Measurements from ENCODE around the gene WDPCP.
"Not testable (repeated sequence)": the region's sequence is repeated elsewhere in the genome, so short reads cannot be mapped to it uniquely, and the experiment has no call there.

The WDPCP gene

GRCh38 chr2:63093502-63093901, 494.8 kb downstream of the WDPCP start:
- no peak for DNase-seq

GRCh38 chr2:63092857-63093256, 495.4 kb downstream of the WDPCP start:
- no peak for DNase-seq

DNA sequence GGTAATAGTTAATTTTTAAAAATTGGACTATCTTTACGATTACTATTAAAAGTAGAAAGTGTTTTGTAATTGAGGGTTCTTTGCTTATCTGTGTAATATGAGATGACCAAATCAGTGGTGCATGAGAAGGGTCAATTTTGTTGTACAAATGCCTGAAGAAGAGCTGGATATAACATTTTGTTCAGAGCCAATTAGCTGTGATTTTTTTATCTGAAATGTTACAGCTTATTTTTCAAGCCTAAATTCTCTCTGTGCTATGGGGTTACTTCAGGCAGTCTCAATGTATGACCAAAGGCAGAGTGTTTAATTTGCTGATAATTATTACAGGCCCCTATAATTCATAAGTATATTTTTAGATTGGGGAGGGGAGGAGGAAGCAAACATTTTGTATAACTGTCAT, 495.9 kb downstream of the WDPCP start:
- no peak for DNase-seq

- DNase-seq, result no peak
Measured at GRCh38 chr2:63086687-63087086, 501.6 kb downstream of the WDPCP start.

- no peak for DNase-seq
Measured at GRCh38 chr2:63081404-63081803, 506.9 kb downstream of the WDPCP start.

DNA sequence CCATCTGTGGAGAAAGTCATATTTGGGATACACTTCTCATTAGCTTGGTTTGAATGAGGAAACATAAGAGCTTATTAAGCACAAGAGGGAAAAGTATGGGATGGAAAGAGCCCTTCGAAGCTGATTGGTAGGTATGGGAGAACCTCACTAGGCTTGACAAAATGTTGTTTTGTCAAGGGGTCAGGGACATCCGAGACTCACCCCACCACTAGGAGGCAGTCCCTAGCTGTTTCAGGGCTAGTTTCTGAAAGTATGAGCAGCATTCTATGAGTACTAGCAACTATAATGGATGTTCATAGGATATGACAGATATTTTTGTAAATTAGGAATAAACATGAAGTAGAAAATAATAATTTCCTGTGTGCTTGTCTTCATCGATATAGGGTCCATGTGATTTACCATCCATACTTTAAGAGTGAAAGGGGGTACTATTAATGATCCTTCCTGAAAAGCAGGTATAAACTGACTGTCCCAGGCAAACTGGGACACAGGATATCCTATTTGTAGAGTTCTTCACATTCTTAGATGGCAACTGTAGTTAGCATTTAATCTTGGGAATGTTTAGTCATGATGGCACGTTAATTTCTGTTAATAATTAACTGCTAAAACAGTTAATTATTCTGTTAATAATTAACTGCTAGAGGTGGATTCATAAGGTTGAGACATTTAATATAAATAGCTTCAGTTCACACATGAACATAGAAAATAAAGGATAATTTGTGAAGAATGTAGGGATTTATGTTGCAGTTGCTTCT, 509.2 kb downstream of the WDPCP start:
- DNase-seq, result no peak

GRCh38 chr2:63074399-63074798, 513.9 kb downstream of the WDPCP start:
- DNase-seq, result not testable (repeated sequence)

DNA sequence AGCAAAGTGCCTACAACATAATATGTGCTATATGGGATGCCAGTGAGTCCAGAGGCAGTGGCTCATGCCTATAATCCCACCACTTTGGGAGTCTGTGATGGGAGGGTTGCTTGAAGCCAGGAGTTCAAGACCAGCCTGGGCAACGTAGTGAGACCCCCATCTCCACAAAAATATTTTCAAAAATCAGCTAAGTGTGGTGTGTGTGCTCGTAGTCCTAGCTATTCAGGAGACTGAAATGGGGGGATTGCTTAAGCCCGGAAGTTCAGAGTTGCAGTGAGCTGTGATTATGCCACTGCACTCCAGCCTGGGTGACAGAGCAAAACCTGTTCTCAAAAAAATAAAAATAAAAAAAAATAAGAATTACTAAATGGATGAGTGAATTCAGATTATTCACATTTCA, 514.3 kb downstream of the WDPCP start:
- no peak for DNase-seq

DNA sequence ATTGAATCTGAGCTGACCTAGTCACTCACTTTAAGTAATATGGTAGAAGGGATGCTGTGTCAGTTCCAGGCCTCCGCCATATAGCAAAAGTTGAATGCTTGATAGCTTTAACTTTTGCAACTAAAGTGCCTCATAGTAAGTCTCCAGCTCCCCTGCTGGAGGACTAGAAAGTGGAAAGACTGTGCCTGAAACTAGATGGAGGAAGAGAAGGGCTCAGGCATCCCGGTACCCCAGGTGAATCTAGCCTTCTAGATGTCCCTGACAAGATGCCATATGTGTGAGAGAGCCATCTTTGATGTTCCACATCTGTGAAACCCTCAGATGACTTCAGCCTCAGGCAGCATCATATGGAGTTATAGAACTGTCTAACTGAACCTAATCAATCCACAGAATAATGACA, 516.6 kb downstream of the WDPCP start:
- DNase-seq, result no peak

Measured in T-helper 9 cell (primary cell).